Medulla oblongata (tissue), 1 donor: ENCODE measurements around the gene FUS.
"Not testable (repeated sequence)": the region's sequence is repeated elsewhere in the genome, so short reads cannot be mapped to it uniquely, and the experiment has no call there.

Experiments
- DNase-seq: peaks from one replicate; pipeline ENCODE4 v3.0.0-alpha.2; 2015; ENCODE audit errors: extremely low spot score

Gene FUS

DNA sequence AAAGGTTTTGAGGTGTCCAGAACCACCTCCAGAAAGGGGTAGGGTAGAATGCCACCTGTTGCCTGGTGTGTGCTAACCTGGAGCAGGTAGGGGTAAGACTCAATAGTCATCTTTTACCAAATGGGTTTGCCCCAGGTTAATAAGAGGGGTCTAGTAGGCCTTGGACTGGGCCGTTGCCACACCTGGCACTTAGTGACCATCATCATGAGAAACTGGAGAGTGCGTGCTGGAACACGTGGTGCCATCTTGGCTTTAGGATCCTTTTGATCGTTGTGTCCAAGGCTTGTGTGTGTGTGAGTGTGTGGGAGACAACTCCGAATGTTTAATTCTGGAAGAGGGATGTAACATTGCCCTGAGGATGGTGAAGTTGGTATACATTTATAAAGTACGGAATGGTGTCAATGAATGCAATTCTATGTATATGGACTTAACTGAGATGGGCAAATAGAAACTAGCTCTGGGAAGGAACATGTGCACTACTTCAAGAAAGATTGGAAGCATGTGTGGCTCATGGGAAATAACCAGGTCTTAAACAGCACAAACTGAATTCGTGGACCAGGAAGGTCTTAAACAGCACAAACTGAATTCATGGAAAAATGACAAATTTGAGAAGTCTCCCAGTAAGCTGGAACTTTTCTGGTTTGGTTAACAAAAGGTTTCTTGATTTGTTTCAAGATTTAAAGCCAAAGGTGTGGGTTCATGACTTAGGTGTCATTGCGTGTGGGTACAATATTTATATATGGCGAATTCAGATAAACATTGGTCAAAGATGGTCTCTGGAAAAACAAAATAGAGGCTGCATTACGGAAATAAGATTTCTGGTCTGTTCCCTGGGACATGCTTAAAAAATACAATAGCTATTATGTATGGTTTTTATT is 7.2 kb downstream of the FUS start:
- DNase-seq, result no peak

DNA sequence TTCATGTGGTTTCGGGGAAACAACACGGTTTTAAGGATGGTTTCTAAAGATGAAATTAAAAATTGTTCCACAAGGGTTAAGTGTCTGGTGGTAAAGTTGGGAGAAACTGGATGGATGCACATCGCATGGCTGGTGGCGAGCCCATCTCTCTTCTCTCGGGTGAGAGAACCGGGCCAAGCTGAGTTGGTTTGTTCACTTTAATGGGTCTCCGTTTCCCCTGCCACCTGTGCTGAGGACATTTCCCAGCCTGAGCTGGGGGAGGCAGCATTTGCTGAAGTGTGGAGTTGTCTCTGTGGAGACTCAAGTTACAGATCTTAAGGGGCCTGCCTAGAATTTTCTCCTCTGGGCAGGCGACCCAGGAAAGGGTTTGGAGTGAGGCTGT is 7.9 kb downstream of the FUS start:
- no peak for DNase-seq

DNA sequence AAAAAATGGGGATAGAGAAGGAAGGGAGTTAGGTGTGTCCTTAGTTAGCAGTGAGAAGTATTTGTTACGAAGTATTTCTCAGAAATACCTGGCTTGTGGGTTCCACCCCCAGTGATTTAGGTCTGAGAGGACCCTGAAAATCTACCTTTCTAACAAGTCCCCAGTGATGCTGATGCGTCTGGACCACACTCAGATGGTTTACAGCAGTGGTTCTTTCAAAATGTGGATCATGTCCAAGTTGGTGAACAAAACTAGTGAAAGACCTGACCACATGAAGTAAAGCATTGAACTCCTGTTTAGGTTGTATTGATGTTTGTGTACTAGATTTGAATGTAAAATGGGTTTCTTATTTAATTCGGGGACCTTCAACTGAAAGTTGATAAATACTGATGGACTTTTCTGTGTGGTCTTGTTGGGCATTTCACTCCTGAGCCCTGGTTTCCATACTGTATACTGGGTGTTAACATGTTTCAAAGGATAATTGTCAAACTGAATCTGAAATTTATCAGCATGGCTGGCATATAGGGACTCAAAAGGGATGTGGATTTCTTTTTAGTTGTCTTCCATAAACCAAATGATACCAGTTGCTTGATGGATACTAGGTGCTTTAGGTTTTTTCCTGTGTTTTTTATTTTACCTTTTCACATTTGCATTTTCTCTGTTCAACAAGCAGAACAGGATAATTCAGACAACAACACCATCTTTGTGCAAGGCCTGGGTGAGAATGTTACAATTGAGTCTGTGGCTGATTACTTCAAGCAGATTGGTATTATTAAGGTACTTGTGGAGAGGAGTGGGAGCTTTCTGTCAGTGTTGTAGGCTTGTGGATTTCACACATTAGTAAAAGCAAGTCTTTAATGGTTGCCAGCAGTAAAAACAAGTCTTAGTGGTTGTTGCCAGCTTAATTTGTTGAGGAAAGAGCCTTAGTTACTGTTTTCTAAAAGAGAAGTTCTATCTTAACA is 8.8 kb downstream of the FUS start:
- no peak for DNase-seq

DNA sequence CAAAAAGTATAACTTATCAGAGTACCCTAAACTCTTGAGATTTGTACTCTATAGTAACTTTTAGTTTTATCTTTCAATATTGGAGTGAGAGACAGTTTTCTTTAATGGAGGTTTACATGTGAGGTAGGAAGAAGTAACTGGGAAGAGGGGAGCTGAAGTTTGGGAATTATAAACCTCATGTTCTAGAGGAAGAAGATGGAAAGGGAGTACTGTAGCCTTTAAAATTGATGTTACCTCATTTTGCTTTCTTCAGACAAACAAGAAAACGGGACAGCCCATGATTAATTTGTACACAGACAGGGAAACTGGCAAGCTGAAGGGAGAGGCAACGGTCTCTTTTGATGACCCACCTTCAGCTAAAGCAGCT is 9.5 kb downstream of the FUS start:
- DNase-seq, result no peak

DNA sequence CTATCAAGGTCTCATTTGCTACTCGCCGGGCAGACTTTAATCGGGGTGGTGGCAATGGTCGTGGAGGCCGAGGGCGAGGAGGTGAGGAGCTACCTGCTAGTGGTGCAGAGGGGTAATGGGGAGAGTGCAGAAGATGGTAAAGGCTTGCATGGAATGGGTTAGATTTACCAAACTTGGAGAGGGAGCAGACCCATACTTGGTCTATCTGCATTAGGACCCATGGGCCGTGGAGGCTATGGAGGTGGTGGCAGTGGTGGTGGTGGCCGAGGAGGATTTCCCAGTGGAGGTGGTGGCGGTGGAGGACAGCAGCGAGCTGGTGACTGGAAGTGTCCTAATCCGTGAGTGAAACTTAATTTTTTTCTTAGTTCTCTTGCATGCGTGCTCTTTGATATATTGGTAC is 10.1 kb downstream of the FUS start:
- no peak for DNase-seq

DNA sequence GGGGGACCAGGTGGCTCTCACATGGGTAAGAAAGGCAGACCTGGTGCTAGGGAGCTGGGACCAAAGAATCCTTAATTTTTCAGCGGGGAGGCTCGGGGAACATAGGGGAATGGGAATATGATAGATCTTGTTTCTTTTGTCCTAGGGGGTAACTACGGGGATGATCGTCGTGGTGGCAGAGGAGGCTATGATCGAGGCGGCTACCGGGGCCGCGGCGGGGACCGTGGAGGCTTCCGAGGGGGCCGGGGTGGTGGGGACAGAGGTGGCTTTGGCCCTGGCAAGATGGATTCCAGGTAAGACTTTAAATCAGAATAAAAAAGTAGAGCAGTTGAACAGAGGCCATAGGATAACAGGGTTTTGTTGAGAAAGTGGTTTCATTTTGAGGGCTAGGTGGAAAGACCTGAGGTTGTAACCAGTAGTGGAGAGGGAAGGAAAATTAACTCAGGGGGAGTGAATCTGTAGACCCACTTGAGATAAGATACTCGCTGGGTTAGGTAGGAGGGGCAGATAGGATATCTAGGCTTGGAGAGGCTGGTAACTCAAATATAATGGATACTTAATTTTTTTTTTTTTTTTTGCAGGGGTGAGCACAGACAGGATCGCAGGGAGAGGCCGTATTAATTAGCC is 11.0 kb downstream of the FUS start:
- DNase-seq, result no peak

DNA sequence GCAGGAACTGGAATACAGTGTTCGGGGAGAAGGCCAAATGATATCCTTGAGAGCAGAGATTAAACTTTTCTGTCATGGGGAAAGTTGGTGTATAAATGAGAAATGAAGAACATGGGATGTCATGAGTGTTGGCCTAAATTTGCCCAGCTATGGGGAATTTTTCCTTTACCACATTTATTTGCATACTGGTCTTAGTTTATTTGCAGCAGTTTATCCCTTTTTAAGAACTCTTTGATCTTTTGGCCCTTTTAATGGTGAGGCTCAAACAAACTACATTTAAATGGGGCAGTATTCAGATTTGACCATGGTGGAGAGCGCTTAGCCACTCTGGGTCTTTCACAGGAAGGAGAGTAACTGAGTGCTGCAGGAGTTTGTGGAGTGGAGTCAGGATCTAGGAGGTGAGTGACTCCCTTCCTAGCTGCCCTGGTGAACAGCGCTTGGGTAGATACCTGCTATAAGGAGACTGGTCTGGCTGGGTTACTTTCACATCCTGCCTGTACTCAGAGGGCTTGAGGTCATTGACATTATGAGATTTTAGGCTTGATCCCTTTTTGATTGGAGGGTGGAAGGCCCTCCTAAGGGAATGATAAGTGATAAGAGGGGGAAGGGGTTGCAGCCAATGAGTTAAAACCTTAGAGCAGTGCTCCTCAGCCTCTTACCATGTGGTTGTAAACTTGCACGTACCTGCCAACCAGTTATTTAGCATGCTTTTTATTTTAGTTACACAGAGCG is 11.9 kb downstream of the FUS start:
- DNase-seq, result no peak

DNA sequence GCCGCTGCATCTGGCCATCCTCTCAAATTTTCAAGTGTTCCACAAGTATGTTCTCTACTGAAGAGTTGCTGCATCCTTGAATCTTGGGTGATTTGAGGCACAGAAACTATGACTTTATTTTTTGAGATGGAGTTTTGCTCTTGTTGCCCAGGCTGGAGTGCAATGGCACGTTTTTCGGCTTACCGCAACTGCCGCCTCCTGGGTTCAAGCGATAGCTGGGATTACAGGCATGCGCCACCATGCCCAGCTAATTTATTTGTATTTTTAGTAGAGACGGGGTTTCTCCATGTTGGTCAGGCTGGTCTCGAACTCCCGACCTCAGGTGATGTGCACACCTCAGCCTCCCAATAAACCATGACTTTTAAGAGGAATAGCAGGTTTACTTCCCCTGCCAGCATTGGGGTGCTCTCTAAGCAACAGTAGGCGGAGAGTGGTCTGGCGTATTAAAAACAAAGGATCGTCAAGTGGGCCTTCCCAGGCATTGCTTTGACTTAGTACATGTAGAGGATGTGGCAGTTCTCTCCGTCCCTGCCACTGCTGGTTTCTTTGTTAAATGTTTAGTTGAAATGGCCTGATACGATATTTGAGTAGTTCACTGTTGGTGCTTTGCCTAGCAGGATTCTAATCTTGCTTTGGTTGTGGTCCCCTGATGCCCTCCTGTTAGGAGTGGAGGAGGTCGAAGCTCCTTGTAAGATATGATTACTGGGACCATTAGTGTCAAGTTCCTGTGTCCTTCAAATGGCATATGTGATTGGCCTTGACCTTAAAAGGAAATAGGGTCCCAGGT is 13.1 kb downstream of the FUS start:
- DNase-seq, result no peak

DNA sequence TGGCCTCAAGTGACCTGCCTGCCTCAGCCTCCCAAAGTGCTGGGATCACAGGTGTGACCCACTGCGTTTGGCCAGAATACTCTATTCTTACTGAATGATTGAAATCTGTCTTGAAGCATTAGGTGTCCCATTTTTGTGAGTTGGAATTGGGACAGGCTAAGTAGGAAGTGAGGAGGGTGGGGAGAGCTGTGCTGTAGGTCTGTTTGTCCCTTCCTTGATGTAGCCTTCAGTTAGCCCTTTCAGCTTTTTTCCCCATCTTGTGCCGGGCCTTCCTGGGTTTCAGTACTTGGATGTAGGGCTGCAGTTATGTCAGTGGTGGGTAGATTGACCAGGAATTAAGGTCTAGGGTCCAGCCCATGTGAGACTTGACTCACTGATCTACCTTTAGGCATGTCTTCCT is 13.9 kb downstream of the FUS start:
- DNase-seq, result no peak

DNA sequence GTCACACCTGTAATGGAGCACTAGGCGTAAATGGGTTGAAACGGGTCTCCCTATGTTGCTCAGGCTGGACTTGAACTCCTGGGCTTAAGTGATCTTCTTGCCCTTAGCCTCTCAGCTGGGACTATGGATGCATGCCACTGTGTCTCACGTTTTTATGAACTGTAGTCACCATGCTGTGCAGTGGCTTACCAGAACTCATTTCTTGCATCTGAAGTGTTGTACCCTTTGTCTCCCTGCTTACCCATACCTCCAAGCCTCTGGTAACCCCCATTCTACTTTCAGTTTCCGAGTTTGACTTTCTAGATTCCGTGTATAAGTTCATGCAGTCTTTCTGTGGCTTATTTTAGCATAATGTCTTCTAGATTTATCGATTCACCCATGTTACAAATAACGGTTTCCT is 15.0 kb downstream of the FUS start:
- no peak for DNase-seq

DNA sequence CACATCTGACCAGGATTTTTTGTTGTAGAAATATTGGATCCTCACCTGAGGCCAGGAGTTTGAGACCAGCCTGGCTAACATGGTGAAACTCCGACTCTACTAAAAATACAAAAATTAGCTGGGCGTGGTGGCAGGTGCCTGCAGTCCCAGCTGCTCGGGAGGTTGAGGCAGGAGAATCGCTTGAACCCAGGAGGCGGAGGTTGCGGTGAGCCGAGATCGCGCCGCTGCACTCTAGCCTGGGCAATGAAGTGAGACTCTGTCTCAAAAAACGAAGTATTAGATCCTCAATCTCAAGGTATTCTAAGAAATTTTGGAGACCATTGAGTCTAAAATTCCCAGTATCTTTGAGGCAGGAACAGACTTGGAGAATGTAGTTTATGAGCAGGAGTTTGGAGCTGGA is 15.9 kb downstream of the FUS start:
- DNase-seq, result not testable (repeated sequence)

DNA sequence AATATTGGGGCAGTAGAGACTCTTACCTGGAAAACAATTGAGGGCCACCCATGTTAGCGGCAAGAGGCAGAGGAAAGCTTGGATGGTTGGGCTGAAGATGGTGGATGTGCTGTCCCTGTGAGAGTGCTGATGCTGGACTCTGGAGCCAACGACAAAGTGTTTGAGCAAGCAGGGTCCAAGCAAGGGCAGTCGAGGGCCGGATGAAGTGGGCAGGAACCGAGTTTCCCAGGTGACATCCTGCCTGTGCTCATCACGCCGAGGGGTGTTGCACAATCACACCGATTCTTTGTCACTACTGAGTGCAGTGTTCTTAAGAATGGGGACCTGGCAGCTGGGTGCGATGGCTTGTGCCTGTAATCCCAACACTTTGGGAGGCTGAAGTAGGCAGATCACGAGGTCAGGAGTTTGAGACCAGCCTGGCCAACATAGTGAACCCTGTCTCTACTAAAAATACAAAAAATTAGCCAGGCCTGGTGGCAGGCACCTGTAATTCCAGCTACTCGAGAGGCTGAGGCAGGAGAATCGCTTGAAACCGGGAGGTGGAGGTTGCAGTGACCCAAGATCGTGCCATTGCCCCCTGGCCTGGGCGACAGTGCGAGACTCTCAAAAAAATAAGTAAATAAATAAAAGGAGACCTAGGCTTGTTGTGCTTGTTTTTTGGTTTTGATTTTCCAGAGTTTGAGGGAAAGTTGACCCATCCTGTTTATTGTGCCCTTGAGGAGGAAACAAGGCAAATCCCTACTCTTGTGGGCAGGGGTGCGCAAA is 16.6 kb downstream of the FUS start:
- no peak for DNase-seq

DNA sequence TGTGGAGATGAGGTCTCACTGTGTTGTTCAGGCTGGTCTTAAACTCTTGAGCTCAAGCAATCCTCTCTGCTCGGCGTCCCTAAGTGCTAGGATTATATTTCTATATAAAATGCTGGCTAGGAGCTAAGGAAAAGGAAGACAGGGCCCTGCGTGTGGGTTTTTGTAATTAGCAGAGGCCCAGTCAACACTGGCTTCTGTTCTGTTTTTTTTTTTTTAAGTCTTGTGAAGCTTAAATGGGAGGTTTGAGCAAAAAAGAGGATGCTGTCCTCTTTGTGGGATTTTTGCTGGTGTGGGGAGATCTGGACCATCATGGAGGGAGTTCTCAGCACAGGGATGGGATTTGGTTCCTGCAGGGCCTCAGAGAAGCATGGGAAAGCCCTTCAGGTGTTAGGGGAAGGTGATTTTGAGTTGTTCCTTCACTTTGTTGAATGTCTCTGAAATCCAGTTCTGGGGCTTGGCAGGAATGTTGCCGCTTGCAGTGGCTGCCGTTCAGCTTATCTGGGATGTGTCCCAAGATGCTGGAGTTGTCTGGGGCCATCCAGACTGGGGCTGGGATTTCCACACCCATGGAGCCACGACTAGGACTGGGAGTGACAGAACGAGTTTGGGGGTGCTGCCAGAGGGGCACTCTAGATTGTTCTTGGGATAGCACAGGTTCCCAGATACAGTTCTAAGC is 18.4 kb downstream of the FUS start:
- DNase-seq, result no peak

DNA sequence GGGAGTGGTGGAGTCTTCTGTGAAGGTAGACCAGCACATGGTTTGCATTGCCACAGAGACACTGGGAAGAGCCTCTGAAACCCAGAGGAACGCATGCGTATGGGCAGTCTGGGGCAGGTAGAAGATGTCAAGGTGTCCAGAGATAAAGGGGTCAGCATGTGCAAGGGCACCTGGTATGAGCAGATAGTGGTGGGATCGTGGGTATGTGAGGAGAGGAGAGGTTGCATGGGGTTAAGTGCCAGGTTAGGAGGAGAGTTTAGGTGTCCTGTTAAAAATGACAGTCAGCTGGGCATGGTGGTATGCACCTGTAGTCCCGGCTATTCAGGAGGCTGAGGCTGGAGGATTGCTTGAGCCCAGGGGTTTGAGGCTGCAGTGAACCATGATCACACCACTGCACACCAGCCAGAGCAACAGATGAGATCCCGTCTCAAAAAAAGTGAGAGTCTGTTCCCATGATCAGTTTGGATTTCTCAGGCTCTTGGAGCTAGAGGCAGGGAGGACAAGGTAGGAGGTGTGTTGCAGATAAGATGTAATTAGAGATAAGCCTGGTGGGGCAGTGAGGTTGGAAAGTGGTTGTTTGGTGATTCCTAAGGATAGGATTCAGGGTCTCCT is 19.6 kb downstream of the FUS start:
- DNase-seq, result no peak

DNA sequence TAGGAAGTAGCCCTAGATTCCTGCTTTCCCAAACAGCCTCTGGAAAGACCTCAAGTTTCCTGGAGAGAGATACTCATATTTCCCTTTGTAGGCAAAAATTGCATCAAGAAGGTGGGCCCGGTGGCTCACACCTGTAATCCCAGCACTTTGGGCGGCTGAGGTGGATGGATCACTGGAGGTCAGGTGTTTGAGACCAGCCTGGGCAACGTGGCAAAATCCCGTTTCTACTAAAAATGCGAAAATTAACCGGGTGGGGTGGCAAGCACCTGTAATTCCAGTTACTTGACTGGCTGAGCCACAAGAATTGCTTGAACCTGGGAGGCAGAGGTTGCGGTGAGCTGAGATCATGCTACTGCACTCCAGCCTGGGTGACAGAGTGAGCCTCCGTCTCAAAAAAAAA is 20.2 kb downstream of the FUS start:
- not testable (repeated sequence) for DNase-seq

DNA sequence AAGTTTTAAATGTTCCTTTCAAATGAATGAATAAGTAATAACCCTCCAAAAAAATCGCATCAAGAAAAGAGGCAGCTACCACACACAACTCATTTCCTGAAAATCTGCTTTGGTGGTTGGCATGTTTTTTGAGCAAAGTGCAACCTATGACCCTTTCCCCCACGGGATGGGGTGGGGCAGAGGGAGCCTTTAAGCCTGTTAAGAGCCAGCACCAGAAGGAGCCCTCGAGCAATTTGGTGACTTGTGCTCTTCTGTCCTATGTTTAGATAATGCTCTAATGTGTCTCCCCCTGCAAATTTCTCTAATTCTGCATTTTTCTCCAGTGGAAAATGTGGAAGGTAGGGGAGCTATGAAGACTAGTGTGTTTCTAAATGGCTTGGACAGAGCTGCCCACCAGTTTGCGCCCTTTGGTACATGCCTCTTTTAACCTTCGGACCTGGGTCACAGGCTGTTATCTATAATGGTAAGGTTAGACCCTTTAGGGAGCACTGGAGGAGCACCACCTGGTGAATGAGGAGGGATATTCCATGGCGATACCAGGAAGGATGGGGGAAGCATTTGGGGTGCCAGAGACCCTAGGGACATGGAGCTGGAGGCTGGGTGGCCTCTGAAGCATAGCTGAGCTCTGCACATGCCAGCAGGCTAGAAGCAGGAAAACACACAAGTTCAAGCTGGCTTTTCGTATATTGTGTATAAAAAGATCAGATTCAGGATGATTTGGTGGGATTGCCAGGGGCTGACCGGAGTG is 21.1 kb downstream of the FUS start:
- no peak for DNase-seq

DNA sequence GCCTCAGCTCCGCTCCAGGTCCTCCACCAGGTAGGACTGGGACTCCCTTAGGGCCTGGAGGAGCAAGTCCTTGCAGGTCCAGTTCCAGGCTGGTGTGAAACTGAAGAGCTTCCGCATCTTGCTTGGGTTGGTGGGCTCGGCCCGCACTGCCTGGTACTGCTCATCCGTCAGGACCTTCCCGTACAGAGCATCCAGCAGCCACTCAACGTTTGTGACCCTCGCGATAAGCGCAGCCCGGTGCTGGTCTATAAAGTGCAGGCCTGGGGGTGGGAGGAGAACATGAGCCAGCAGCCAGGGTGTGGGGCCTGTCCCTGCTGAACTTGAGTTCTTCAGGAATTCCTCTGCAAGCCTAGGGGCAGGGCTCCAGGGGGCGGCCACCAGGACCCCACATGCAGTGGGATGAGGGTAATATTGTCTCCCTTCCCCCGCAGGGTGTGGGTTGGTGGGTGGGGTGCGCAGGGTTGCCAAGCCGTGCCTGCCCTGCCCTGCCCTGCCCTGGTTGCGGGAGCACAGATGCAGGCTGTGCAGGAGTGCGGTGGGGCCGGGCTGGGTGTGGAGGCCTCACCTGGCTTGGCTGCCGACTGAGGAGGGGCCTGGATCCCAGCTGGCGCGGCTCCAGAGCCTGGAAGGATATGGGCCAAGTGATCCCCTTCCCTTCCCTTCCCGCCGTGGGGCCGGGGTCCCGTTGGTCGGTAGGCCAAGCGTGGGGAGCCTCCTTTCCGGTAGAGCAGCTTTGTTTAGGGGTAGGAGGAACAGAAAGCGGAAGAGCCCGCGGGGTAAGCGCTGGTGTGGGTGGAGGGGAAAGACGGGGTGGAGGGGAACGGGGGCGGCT is 21.9 kb downstream of the FUS start:
- peak; percentile 40 for DNase-seq
